GM18517 (cell line): ENCODE measurements around the gene LRIG1.

Experiments used
- ATAC-seq: cut with Tn5 transposase; IDR thresholded peaks from one replicate; pipeline ENCODE4 v1.9.1; 2021; ENCODE audit warnings: mild to moderate bottlenecking, moderate library complexity; ENCODE audit not compliant: unreplicated experiment

The LRIG1 gene

GRCh38 chr3:66404903-66405700 is 95.7 kb downstream of the LRIG1 start:
- ATAC-seq = no peak

GRCh38 chr3:66404197-66404596 is 96.6 kb downstream of the LRIG1 start:
- ATAC-seq = no peak

- no peak for ATAC-seq
These were observed 97.4 kb downstream of the LRIG1 start for GRCh38 chr3:66403323-66403990.

- no peak for ATAC-seq
These were observed 98.1 kb downstream of the LRIG1 start for GRCh38 chr3:66402596-66403290.

- ATAC-seq = no peak
These were observed 98.9 kb downstream of the LRIG1 start for GRCh38 chr3:66401675-66402491.

- ATAC-seq = no peak
These were observed 99.7 kb downstream of the LRIG1 start for GRCh38 chr3:66401157-66401550.

- ATAC-seq = no peak
These were observed 100.2 kb downstream of the LRIG1 start for GRCh38 chr3:66400411-66401156.

GRCh38 chr3:66399529-66400232 is 101.1 kb downstream of the LRIG1 start:
- ATAC-seq = no peak

GRCh38 chr3:66398228-66399025 is 102.4 kb downstream of the LRIG1 start:
- ATAC-seq = no peak

GRCh38 chr3:66397745-66398144 is 103.1 kb downstream of the LRIG1 start:
- ATAC-seq = no peak

- no peak for ATAC-seq
These were observed 103.9 kb downstream of the LRIG1 start for GRCh38 chr3:66396888-66397287.

GRCh38 chr3:66396161-66396760 is 104.6 kb downstream of the LRIG1 start:
- no peak for ATAC-seq

GRCh38 chr3:66395635-66396034 is 105.2 kb downstream of the LRIG1 start:
- no peak for ATAC-seq

- no peak for ATAC-seq
These were observed 106.0 kb downstream of the LRIG1 start for GRCh38 chr3:66394753-66395249.

GRCh38 chr3:66394019-66394752 is 106.6 kb downstream of the LRIG1 start:
- peak; percentile 75 for ATAC-seq

- ATAC-seq = peak; percentile 7
These were observed 107.4 kb downstream of the LRIG1 start for GRCh38 chr3:66393333-66394005.

GRCh38 chr3:66392966-66393332 is 107.9 kb downstream of the LRIG1 start:
- no peak for ATAC-seq
